Mesendoderm (in vitro differentiated cells): ENCODE data around the gene RHBDL3.
"Not testable (repeated sequence)": the region's sequence is repeated elsewhere in the genome, so short reads cannot be mapped to it uniquely, and the experiment has no call there.

Experiments
- DNase-seq: peaks from one replicate; pipeline ENCODE4 v3.0.0; 2013
- H2AK5ac ChIP-seq: 2 replicates; pipeline ENCODE4 v1.6.1; 2013; ENCODE audit warnings: low read length, inconsistent platforms
- H2BK120ac ChIP-seq: 2 replicates; pipeline ENCODE4 v1.6.1; 2013; ENCODE audit warnings: low read depth, mild to moderate bottlenecking, low read length, moderate library complexity, mixed read lengths
- H2BK15ac ChIP-seq: replicated peaks from 2 replicates; pipeline ENCODE4 v1.6.1; 2013; ENCODE audit warnings: low read depth, mild to moderate bottlenecking, moderate library complexity
- H2BK5ac ChIP-seq: 2 replicates; pipeline ENCODE4 v1.6.1; 2013; ENCODE audit warnings: low read length, inconsistent platforms
- H3K18ac ChIP-seq: 2 replicates; pipeline ENCODE4 v1.6.1; 2013; ENCODE audit warnings: mild to moderate bottlenecking, low read length, mixed read lengths
- H3K23ac ChIP-seq: one replicate; pipeline ENCODE4 v1.6.1; 2013; ENCODE audit warnings: low read length
- H3K27ac ChIP-seq: 2 replicates; pipeline ENCODE4 v1.5.1; 2013; ENCODE audit warnings: low read depth, mild to moderate bottlenecking, inconsistent platforms, low read length, moderate library complexity
- H3K27me3 ChIP-seq: 2 replicates; pipeline ENCODE4 v1.6.1; 2013; ENCODE audit warnings: low read length, control low read depth, mild to moderate bottlenecking, inconsistent platforms; ENCODE audit not compliant: insufficient read depth, poor library complexity
- H3K36me3 ChIP-seq: 2 replicates; pipeline ENCODE4 v1.6.1; 2013; ENCODE audit warnings: low read length, inconsistent platforms; ENCODE audit not compliant: control insufficient read depth, insufficient read depth
- H3K4ac ChIP-seq: one replicate; pipeline ENCODE4 v1.6.1; 2013; ENCODE audit warnings: low read depth, mild to moderate bottlenecking, low read length, moderate library complexity
- H3K4me1 ChIP-seq: 2 replicates; pipeline ENCODE4 v1.6.1; 2013; ENCODE audit warnings: low read depth, low read length, inconsistent platforms; ENCODE audit not compliant: control insufficient read depth
- H3K4me2 ChIP-seq: 2 replicates; pipeline ENCODE4 v1.6.1; 2013; ENCODE audit warnings: low read length
- H3K4me3 ChIP-seq: 2 replicates; pipeline ENCODE4 v1.5.1; 2013; ENCODE audit warnings: mild to moderate bottlenecking, low read length
- H3K56ac ChIP-seq: one replicate; pipeline ENCODE4 v1.6.1; 2013; ENCODE audit warnings: low read length
- H3K79me1 ChIP-seq: 2 replicates; pipeline ENCODE4 v1.6.1; 2013; ENCODE audit warnings: low read length, inconsistent platforms
- H3K79me2 ChIP-seq: 2 replicates; pipeline ENCODE4 v1.6.1; 2013; ENCODE audit warnings: mild to moderate bottlenecking, low read length; ENCODE audit not compliant: control insufficient read depth, insufficient read depth
- H3K9ac ChIP-seq: 2 replicates; pipeline ENCODE4 v1.6.1; 2013; ENCODE audit warnings: low read length, inconsistent platforms
- H4K5ac ChIP-seq: one replicate; pipeline ENCODE4 v1.6.1; 2013; ENCODE audit warnings: low read length
- H4K8ac ChIP-seq: one replicate; pipeline ENCODE4 v1.6.1; 2013; ENCODE audit warnings: low read depth, mild to moderate bottlenecking, control low read depth, low read length, moderate library complexity
- WGBS: extraction: QIAGEN DNeasy Blood & Tissue Kit; methylation state at CpG from one replicate; pipeline ENCODE4 v1.1.7; 2013; ENCODE audit warnings: low lambda C conversion rate, missing lambda C conversion rate; ENCODE audit not compliant: insufficient coverage; ENCODE audit errors: extremely low coverage; 5-methylcytosine and 5-hydroxymethylcytosine counted together

RHBDL3 gene

GRCh38 chr17:32307658-32308057 is 42.0 kb downstream of the RHBDL3 start:
- Histone ChIP-seq H3K79me1 (no peaks in the 10 kb centered on the region), H2BK120ac (no peak overlapping the region), H3K36me3 (no peaks in the 10 kb centered on the region), H3K27ac (no peak overlapping the region), H2BK15ac (no peak overlapping the region), H2AK5ac (no peak overlapping the region), H3K4me1 (peaks cover 13% of the 10 kb centered on the region), H3K56ac (no peak overlapping the region), H3K27me3 (no peaks in the 10 kb centered on the region), H4K5ac (no peak overlapping the region), H2BK5ac (no peak overlapping the region), H3K4me2 (no peak overlapping the region), H3K79me2 (no peaks in the 10 kb centered on the region), H3K4ac (no peak overlapping the region), H3K9ac (no peak overlapping the region), H3K18ac (no peak overlapping the region), H4K8ac (no peak overlapping the region), H3K4me3 (no peak overlapping the region), H3K23ac (no peak overlapping the region)
- WGBS: no CpG with 5 or more reads among the region's 4 CpGs
- no peak for DNase-seq

- no CpG with 5 or more reads among the region's 9 CpGs for WGBS
- Histone ChIP-seq H4K5ac (no peak overlapping the region), H3K4me1 (no peaks in the 10 kb centered on the region), H3K27ac (no peak overlapping the region), H3K79me2 (no peaks in the 10 kb centered on the region), H2BK5ac (no peak overlapping the region), H4K8ac (no peak overlapping the region), H3K36me3 (no peaks in the 10 kb centered on the region), H2BK120ac (no peak overlapping the region), H3K27me3 (no peaks in the 10 kb centered on the region), H3K4me2 (no peak overlapping the region), H3K23ac (no peak overlapping the region), H3K18ac (no peak overlapping the region), H2BK15ac (no peak overlapping the region), H2AK5ac (no peak overlapping the region), H3K4me3 (no peak overlapping the region), H3K56ac (no peak overlapping the region), H3K9ac (no peak overlapping the region), H3K79me1 (no peaks in the 10 kb centered on the region), H3K4ac (no peak overlapping the region)
- DNase-seq: no peak
Measured at GRCh38 chr17:32311028-32311536, 45.5 kb downstream of the RHBDL3 start.

GRCh38 chr17:32314636-32315035 is 49.0 kb downstream of the RHBDL3 start:
- Histone ChIP-seq H3K27me3 (no peaks in the 10 kb centered on the region), H3K4ac (no peak overlapping the region), H2BK15ac (no peak overlapping the region), H3K4me2 (no peak overlapping the region), H3K36me3 (no peaks in the 10 kb centered on the region), H2AK5ac (no peak overlapping the region), H4K5ac (no peak overlapping the region), H3K79me1 (no peaks in the 10 kb centered on the region), H3K27ac (no peak overlapping the region), H3K23ac (no peak overlapping the region), H3K56ac (no peak overlapping the region), H3K9ac (no peak overlapping the region), H3K4me1 (no peaks in the 10 kb centered on the region), H4K8ac (no peak overlapping the region), H3K79me2 (no peaks in the 10 kb centered on the region), H3K4me3 (no peak overlapping the region), H2BK120ac (no peak overlapping the region), H3K18ac (no peak overlapping the region), H2BK5ac (no peak overlapping the region)
- WGBS: no CpG with 5 or more reads among the region's 9 CpGs
- DNase-seq: no peak

- H3K79me1 ChIP-seq: no peaks in the 10 kb centered on the region
- H3K27ac ChIP-seq: no peak overlapping the region
- H3K4me2 ChIP-seq: no peak overlapping the region
- no peaks in the 10 kb centered on the region for H3K79me2 ChIP-seq
- H3K56ac ChIP-seq: no peak overlapping the region
- no peak overlapping the region for H2BK120ac ChIP-seq
- H3K27me3 ChIP-seq: no peaks in the 10 kb centered on the region
- H2BK15ac ChIP-seq: no peak overlapping the region
- no peak overlapping the region for H4K8ac ChIP-seq
- H2BK5ac ChIP-seq: no peak overlapping the region
- DNase-seq: no peak
- H3K36me3 ChIP-seq: no peaks in the 10 kb centered on the region
- WGBS: no CpG with 5 or more reads among the region's 8 CpGs
- H3K23ac ChIP-seq: no peak overlapping the region
- no peak overlapping the region for H2AK5ac ChIP-seq
- H3K9ac ChIP-seq: no peak overlapping the region
- no peaks in the 10 kb centered on the region for H3K4me1 ChIP-seq
- H3K4ac ChIP-seq: no peak overlapping the region
- no peak overlapping the region for H3K18ac ChIP-seq
- H4K5ac ChIP-seq: no peak overlapping the region
- H3K4me3 ChIP-seq: no peak overlapping the region
Measured at GRCh38 chr17:32315171-32315570, 49.5 kb downstream of the RHBDL3 start.

- H3K79me1 ChIP-seq, H2BK15ac ChIP-seq, H3K23ac ChIP-seq, H3K4me1 ChIP-seq, H4K5ac ChIP-seq, H3K27ac ChIP-seq, H2BK120ac ChIP-seq, DNase-seq, H3K4me2 ChIP-seq, H3K79me2 ChIP-seq, H3K4me3 ChIP-seq, H3K27me3 ChIP-seq, H3K36me3 ChIP-seq, H3K56ac ChIP-seq, H3K9ac ChIP-seq, H4K8ac ChIP-seq, H2AK5ac ChIP-seq, H3K4ac ChIP-seq, H3K18ac ChIP-seq, H2BK5ac ChIP-seq: not testable (repeated sequence)
- no CpG with 5 or more reads among the region's 5 CpGs for WGBS
Measured at GRCh38 chr17:32316653-32317052, 51.0 kb downstream of the RHBDL3 start.

- H3K23ac ChIP-seq: no peak overlapping the region
- no peak overlapping the region for H3K4me3 ChIP-seq
- H3K4ac ChIP-seq: no peak overlapping the region
- H2BK15ac ChIP-seq: no peak overlapping the region
- H3K36me3 ChIP-seq: no peaks in the 10 kb centered on the region
- DNase-seq: no peak
- WGBS: 100% methylated on average over 1 of the region's 4 CpGs
- no peak overlapping the region for H3K9ac ChIP-seq
- H4K8ac ChIP-seq: no peak overlapping the region
- H4K5ac ChIP-seq: no peak overlapping the region
- no peak overlapping the region for H3K56ac ChIP-seq
- no peak overlapping the region for H3K18ac ChIP-seq
- no peaks in the 10 kb centered on the region for H3K4me1 ChIP-seq
- no peaks in the 10 kb centered on the region for H3K79me2 ChIP-seq
- H2BK120ac ChIP-seq: no peak overlapping the region
- no peak overlapping the region for H2AK5ac ChIP-seq
- no peaks in the 10 kb centered on the region for H3K27me3 ChIP-seq
- H3K27ac ChIP-seq: no peak overlapping the region
- H3K79me1 ChIP-seq: no peaks in the 10 kb centered on the region
- no peak overlapping the region for H2BK5ac ChIP-seq
- H3K4me2 ChIP-seq: no peak overlapping the region
Measured at GRCh38 chr17:32317353-32317752, 51.7 kb downstream of the RHBDL3 start.
